Embryonic facial prominence (tissue), 1 donor: ENCODE results near the gene TMEM139.
"Not testable (repeated sequence)": the region's sequence is repeated elsewhere in the genome, so short reads cannot be mapped to it uniquely, and the experiment has no call there.

Experiments
- DNase-seq: peaks from one replicate; pipeline ENCODE4 v3.0.0-alpha.2; 2016; ENCODE audit errors: extremely low spot score

The TMEM139 gene

GRCh38 chr7:143258831-143259230, 25.9 kb upstream of the TMEM139 start:
- no peak for DNase-seq

GRCh38 chr7:143259765-143260164, 25.0 kb upstream of the TMEM139 start:
- DNase-seq = no peak

DNA sequence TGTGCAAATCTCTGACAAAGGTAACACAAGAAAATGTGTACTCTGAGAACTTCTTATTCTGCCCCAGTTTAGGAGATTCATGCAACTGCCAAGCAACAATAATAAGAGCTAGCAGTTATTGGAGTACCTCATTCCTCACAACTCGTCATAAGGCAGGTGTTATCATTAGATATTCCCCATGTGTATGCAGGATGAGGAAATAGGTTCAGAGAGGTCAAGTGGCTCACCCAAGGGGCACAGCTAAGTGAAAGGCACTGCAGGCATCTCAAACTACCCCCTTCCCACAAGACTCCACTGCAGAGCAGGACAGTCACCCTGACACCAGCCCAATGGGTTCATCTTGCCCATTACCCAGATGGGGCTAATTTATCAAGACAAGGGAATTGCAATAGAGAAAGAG, 22.9 kb upstream of the TMEM139 start:
- no peak for DNase-seq

DNA sequence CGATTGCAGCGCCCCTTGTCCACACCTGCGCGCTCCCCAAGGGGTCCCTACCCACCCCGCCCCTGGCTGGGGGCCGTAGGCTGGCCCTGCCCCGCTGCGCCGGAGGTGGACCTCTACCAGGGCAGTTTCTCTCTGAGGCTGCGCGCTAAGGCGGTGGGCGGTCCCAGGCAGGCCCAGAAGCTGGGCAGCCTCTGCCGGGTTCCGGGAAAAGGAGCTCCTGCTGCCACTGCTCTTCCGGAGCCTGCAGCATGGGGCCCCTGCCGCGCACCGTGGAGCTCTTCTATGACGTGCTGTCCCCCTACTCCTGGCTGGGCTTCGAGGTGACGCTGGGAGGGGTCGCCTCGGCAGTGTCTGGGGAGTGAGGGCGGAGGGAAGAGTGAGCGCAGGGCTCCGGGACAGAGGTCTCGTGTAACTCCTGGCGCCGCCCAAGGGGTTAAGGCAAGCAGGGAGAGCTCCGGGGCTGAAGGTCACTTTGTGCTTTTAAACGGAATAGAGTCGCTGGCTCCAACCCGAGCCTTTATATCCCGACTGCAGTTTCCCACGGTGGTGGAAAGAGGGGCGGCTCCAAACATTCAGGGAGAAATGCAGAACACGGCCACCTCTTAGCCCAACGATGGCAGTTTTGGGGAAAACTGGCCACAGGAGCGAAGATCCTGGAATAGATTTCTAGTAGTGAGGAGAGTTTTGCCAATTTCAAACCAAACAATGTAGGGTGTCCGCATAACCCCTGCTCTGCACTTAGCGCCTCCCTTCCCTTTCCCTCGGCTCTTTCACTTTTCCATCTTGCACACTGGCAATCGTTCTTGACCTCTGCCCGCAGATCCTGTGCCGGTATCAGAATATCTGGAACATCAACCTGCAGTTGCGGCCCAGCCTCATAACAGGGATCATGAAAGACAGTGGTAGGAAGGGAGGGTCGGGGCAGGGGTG, 21.2 kb upstream of the TMEM139 start, which contains the start of gene GSTK1:
Gene GSTK1 (plus strand): TSS at position 176 of the 930 bp plus-strand sequence. CDS start 73 bp downstream, at position 249.
- peak; percentile 73 for DNase-seq

GRCh38 chr7:143264196-143264568, 20.6 kb upstream of the TMEM139 start:
- not testable (repeated sequence) for DNase-seq

DNA sequence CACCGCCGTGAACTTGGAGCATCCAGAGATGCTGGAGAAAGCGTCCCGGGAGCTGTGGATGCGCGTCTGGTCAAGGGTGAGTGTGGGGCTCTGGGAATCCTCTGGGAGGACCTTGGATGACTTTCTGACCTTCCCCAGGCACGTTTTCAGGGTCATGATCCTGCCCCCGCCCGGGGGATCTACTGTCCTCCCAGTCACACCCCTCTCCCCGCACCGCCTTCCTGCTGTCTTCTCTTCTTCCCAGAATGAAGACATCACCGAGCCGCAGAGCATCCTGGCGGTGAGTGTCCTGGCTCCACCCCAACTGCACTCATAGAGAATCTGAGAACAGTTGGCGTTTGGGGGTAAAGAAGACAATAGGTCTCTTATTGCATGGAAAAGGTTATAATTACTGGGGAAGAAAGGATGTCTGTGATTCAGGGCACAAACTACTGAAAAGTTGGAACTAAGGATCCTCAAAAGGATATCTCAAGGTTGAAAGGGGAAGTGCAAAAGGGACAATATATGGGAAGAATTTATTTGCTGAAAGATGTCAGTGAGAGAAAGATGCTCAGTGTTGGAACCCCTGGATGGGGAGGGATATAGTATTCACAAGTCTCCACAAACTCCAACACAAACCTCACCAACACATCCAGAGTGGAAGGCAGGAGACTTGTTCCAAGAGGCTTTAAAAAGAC, 19.6 kb upstream of the TMEM139 start:
- DNase-seq = no peak

- DNase-seq = no peak
These were observed 15.5 kb upstream of the TMEM139 start for GRCh38 chr7:143269251-143269650.

- no peak for DNase-seq
These were observed 13.5 kb upstream of the TMEM139 start for GRCh38 chr7:143271240-143271639.

DNA sequence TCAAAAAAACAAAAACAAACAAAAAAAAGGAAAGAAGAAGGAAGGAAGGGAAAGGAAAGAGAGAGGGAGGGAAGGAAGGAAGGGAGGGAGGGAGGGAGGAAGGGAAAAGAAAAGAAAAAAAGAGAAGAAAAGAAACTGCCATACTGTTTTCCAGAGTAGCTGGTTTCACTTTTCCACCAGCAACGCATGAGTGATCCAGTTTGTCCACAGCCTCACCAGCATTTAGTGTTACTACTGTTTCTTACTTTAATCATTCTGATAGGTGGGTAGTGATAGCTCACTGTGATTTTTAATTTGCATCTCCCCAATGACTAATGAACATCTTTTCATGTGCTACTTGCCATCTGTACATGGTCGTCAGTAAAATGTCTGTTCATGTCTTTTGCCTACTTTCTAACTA, 11.9 kb upstream of the TMEM139 start:
- DNase-seq = no peak

DNA sequence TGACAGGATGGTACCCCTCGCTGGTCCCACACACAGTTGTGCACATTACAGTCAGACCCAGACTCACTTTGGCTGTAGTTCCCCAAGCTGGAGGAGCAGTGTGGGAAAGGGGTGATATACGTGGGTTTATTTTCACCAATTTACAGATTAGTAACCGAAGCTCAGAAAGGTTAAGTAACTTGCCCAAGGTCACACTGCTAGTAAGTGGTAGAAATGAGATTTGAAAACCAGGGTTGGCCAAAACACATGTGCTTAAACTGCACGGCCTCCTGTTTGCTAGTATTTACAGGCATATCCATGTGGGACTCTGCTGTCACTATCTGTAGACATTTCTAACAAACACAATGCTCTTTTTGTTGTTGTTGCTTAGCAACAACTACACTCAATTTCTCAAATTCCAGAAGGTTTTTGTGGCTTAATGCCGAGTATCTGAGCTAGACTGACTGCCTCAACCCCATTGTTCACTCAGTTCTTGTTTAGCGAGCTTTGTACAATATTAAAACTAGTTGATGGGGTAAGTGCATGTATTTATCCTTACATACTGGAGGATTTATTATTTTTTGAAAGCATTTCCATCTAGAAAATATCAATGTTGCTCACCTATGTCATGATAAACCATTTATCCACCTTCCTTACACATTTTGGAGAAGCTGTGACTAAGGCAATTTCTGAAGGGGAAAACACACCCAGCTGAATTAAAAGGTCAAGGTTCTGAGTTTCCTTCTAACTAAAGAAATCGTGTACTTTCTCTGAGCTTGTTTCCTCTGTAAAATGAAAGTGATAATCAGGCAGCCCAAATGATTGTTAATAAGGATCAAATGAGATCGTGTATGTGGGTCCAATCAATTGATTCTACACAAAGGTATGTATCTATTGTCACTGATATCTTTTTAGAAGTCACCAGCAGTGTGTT, 5.3 kb upstream of the TMEM139 start:
- DNase-seq = peak; percentile 81

DNA sequence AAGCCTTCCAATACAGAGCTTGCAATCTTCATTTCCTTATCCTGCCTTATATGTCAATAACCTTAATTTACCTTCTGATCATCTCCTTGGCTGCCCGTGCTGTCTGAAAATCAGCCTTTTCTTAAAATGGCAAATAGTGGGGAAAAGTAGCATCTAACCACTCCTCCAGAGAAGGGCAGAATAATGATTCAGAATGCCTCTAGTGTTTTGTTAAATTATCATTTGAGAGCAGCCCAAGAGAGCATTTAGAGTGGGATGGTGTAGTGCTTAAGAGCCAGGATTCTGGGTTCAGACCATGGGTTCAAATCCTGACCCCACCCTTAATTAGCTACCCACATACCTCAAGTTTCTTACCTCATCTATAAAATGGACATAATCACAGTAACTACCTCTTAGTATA, 4.6 kb upstream of the TMEM139 start:
- DNase-seq = no peak

DNA sequence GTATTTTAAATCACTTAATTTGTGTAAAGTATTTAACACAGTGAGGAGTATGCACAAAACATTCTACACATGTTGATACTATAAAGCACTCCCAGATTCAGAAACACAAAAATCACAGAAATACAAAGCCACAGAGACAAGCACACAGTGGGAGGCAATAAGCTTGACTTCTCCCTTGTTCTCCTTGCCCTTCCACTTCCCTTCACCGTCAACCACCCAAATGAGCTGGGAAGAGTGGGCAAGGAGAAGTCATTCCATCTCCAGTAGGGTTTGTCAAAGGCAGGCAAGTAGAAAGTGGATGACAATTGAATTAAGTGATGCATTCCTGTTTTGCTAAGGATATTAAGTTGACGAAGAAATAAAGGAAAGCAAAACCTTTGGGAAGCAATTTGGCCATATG, 4.2 kb upstream of the TMEM139 start:
- no peak for DNase-seq

GRCh38 chr7:143281529-143281928, 3.2 kb upstream of the TMEM139 start:
- no peak for DNase-seq

DNA sequence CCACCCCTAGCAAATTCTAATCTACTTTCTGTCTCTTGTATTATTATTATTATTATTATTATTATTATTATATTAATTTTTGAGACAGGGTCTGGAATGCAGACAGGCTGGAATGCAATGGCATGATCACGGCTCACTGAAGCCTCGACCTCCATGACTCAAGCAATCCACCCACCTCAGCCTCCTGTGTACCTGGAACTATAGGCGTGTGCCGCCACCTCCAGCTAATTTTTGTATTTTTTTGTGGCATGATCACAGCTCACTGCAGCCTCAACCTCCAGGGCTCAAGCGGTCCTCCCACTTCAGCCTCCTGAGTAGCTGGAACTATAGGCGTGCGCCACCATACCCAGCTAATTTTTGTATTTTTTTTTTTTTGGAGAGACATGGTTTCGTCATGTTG, 2.6 kb upstream of the TMEM139 start:
- no peak for DNase-seq

- DNase-seq = no peak
These were observed 1.4 kb upstream of the TMEM139 start for GRCh38 chr7:143283381-143283780.

GRCh38 chr7:143285470-143285778, 666 bp downstream of the TMEM139 start:
- DNase-seq = no peak

DNA sequence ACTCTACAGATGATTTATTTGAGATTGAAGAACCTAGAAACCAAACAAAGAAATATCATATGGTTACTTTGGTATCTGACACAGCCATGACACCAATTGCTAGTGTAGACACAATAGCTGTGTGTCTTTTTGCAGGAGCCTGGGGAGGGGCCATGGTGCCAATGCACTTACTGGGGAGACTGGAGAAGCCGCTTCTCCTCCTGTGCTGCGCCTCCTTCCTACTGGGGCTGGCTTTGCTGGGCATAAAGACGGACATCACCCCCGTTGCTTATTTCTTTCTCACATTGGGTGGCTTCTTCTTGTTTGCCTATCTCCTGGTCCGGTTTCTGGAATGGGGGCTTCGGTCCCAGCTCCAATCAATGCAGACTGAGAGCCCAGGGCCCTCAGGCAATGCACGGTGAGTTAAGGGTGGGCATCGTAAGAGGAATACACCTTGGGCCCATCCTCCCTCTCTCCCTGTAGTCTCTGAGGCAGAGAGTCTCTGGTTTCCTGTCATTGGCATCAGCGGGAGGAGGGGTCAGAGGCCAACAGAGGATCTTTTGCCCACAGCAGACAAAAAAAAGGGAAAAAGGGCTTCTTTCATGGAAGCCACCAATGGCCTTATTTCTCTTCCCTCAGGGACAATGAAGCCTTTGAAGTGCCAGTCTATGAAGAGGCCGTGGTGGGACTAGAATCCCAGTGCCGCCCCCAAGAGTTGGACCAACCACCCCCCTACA, 1.2 kb downstream of the TMEM139 start:
- no peak for DNase-seq

- DNase-seq = no peak
These were observed 1.7 kb downstream of the TMEM139 start for GRCh38 chr7:143286522-143286890.

- no peak for DNase-seq
These were observed 2.7 kb downstream of the TMEM139 start for GRCh38 chr7:143287339-143287934.

GRCh38 chr7:143287935-143288826, 3.4 kb downstream of the TMEM139 start, which contains the start of gene CASP2:
Gene CASP2 (plus strand): TSS chr7:143288351. CDS start chr7:143288456, 105 bp downstream.
- peak; percentile 92 for DNase-seq
